Cardiac ventricle fibroblast (primary cell): ENCODE results near the gene GPR135. TPM values are rescaled to one million over a fixed set of nuclear protein-coding genes. Genes with fewer than 3 reads are reported as not detected.

Source experiments
- total RNA-seq: library from RNA; depleted of rRNA; stranded (reverse); fragments of >200 nt; gene quantifications from 2 replicates; pipeline ENCODE4 v1.2.3, GENCODE V29; 2015

GPR135 gene
- total RNA-seq = 2.2 and 2.5 TPM in 2 replicates

GRCh38 chr14:59465316-59466135 lies at the start of gene GPR135:
Gene GPR135 (minus strand): TSS chr14:59465380. CDS start chr14:59465226, 154 bp downstream.

GRCh38 chr14:59483819-59484638 lies 18.8 kb upstream of the GPR135 start, which contains the start of the genes JKAMP and L3HYPDH:
Gene JKAMP (plus strand): TSS chr14:59484517. CDS start chr14:59484590, 73 bp downstream.
Gene L3HYPDH (minus strand): TSS chr14:59484408. CDS start chr14:59484316, 92 bp downstream.

Other genes with a start within 250 kb of the GPR135 start
- 49.6 and 56.0 TPM in 2 replicates for gene L3HYPDH, start 19.0 kb upstream of the GPR135 start, total RNA-seq
- 40.7 and 46.7 TPM in 2 replicates for gene JKAMP, start 19.1 kb upstream of the GPR135 start, total RNA-seq
- not detected in 2 replicates for gene CCDC175, start 111.4 kb upstream of the GPR135 start, total RNA-seq